Measurements from ENCODE around the gene SPTBN4.

SPTBN4 gene

GRCh38 chr19:40444000-40444824 lies 22.6 kb upstream of the SPTBN4 start, which contains the start of gene SERTAD3 (continued):
- TF ChIP-seq KLF1 (tag by site-specific recombination; IDR thresholded peaks at IDR 0.05) (peak; percentile 100), ZNF132 (tag by site-specific recombination; IDR thresholded peaks at IDR 0.05; ENCODE audit: borderline replicate concordance) (no peak), ZNF621 (tag by site-specific recombination; IDR thresholded peaks at IDR 0.05) (no peak), ZNF580 (tag by site-specific recombination; IDR thresholded peaks at IDR 0.05) (peak; percentile 33; the same call in 1 of the 2 replicates), SP3 (tag by site-specific recombination; IDR thresholded peaks at IDR 0.05) (peak; percentile 100), ZNF510 (tag by site-specific recombination; IDR thresholded peaks at IDR 0.05; ENCODE audit: insufficient replicate concordance) (no peak), KLF7 (tag by site-specific recombination; IDR thresholded peaks at IDR 0.05; ENCODE audit: borderline replicate concordance) (peak; percentile 99), ZNF354C (tag by site-specific recombination; IDR thresholded peaks at IDR 0.05; ENCODE audit: borderline replicate concordance, low read depth) (no peak), ZNF639 (tag by site-specific recombination; IDR thresholded peaks at IDR 0.05) (peak; percentile 77; the same call in 1 of the 2 replicates), ZNF701 (tag by site-specific recombination; IDR thresholded peaks at IDR 0.05) (no peak), ZNF449 (tag by site-specific recombination; IDR thresholded peaks at IDR 0.05) (no peak; the same call in 1 of the 2 replicates), INSM2 (tag by site-specific recombination; IDR thresholded peaks at IDR 0.05) (peak; percentile 73; the same call in 1 of the 2 replicates), ZXDB (tag by site-specific recombination; IDR thresholded peaks at IDR 0.05) (peak; percentile 97), CTCF (tag by site-specific recombination; IDR thresholded peaks at IDR 0.05) (no peak), ZNF239 (tag by site-specific recombination; IDR thresholded peaks at IDR 0.05) (no peak), IKZF3 (tag by site-specific recombination; IDR thresholded peaks at IDR 0.05) (peak; percentile 76), ZNF398 (tag by site-specific recombination; IDR thresholded peaks at IDR 0.05) (peak; percentile 77), OSR2 (tag by site-specific recombination; IDR thresholded peaks at IDR 0.05) (peak; percentile 73), ZNF292 (tag by site-specific recombination; IDR thresholded peaks at IDR 0.05; ENCODE audit: borderline replicate concordance, low read depth) (no peak), AEBP2 (tag by site-specific recombination; IDR thresholded peaks at IDR 0.05; ENCODE audit: borderline replicate concordance) (no peak), ZNF645 (tag by site-specific recombination; IDR thresholded peaks at IDR 0.05) (no peak), PATZ1 (tag by site-specific recombination; IDR thresholded peaks at IDR 0.05) (peak; percentile 100), ZBTB17 (tag by site-specific recombination; IDR thresholded peaks at IDR 0.05) (peak; percentile 79)

All from HEK293 (cell line).